Kidney (tissue), 14 donors: ENCODE data around the gene NECAB2. TPM values are rescaled to one million over a fixed set of nuclear protein-coding genes. Genes with fewer than 3 reads are reported as not detected.

ENCODE experiments used
- DNase-seq, 5 donors: peaks; one replicate each; pipeline ENCODE4 v3.0.0-alpha.2; 2013 to 2020
- FAIRE-seq: peaks from 2 replicates; lab custom pipeline; 2012; peaks lifted over from hg19 to GRCh38; lab: Jason Lieb, UNC
- H3K27ac ChIP-seq, 2 donors: one replicate each; pipeline ENCODE4 v1.7.0; 2013; ENCODE audit warnings: low read depth in 2 of 2, low read length in 2 of 2, inconsistent platforms in 1 of 2
- H3K27me3 ChIP-seq: one replicate; pipeline ENCODE4 v1.7.1; 2013; ENCODE audit warnings: low read length, inconsistent platforms; ENCODE audit not compliant: control insufficient read depth, insufficient read depth
- H3K36me3 ChIP-seq, 3 donors: one replicate each; pipeline versions ENCODE4 v1.7.0 to v1.7.1; 2013; ENCODE audit warnings: low read length in 3 of 3, control low read depth in 1 of 3, inconsistent platforms in 1 of 3; ENCODE audit not compliant: insufficient read depth in 3 of 3, control insufficient read depth in 2 of 3
- H3K4me1 ChIP-seq, 3 donors: one replicate each; pipeline versions ENCODE4 v1.7.0 to v1.7.1; 2013; ENCODE audit warnings: low read length in 3 of 3, inconsistent platforms in 1 of 3, low read depth in 1 of 3; ENCODE audit not compliant: control insufficient read depth in 2 of 3, insufficient read depth in 2 of 3
- H3K4me3 ChIP-seq, 3 donors: one replicate each; pipeline versions ENCODE4 v1.7.0 to v1.8.1; 2013; ENCODE audit warnings: low read length in 3 of 3, control low read depth in 1 of 3, inconsistent platforms in 1 of 3
- H3K9ac ChIP-seq, 3 donors: one replicate each; pipeline versions ENCODE4 v1.7.0 to v1.7.1; 2013; ENCODE audit warnings: low read length in 3 of 3, control low read depth in 1 of 3, inconsistent platforms in 1 of 3
- H3K9me3 ChIP-seq, 3 donors: one replicate each; pipeline versions ENCODE4 v1.7.0 to v1.7.1; 2013; ENCODE audit warnings: low read length in 3 of 3, control low read depth in 1 of 3, inconsistent platforms in 1 of 3; ENCODE audit not compliant: control insufficient read depth in 2 of 3, insufficient read depth in 1 of 3
- CTCF ChIP-seq: IDR thresholded peaks from 3 replicates; pipeline ENCODE4 v1.5.1; 2012; ENCODE audit warnings: mild to moderate bottlenecking, moderate library complexity, borderline replicate concordance; ENCODE audit not compliant: insufficient read depth; ENCODE audit errors: extremely low read depth
- intact Hi-C: fragments of 100-400 bp; cut with DNase I; formaldehyde crosslinking; loops from one replicate; pipeline ENCODE4 v1.11.1; 2022
- polyA plus RNA-seq: library from polyadenylated mRNA; stranded (reverse); fragments of 350-450 nt; fragmentation: Illumina TruSeq; extraction: RNeasy Lipid Tissue Mini Kit (QIAGEN cat#74804); gene quantifications from one replicate; pipeline ENCODE4 v1.2.3, GENCODE V29; 2014; ENCODE audit warnings: low read depth, low replicate concordance; ENCODE audit not compliant: insufficient read depth
- total RNA-seq: library from RNA; stranded (reverse); fragmentation: NEBNext Ultra II Directional; extraction: Animal tissue kit (Norgen Biotek cat#: 25700); gene quantifications from one replicate; pipeline ENCODE4 v1.2.1, GENCODE V29; 2021
- donor health status: control.
- donor health status: control.
- donor health status: control.
- donor health status: control.
- donor health status: control.
- donor health status: DM: yes; HTN: yes; CAD: no.
- donor health status: Normal renal cell carcinoma (clear cell type).

Gene NECAB2
- total and polyA plus RNA-seq, 2 donors from 2014 or later, result 0.82 to 47.0 TPM

- Histone ChIP-seq H3K9ac (no peak overlapping the region), H3K27me3 (no peaks in the 10 kb centered on the region), H3K4me1 (no peaks in the 10 kb centered on the region), H3K4me3 (no peak overlapping the region), H3K27ac (no peak overlapping the region), H3K9me3 (peaks cover 0 to 8% (median 0%) of the 10 kb centered on the region in 3 donors), H3K36me3 (no peaks in the 10 kb centered on the region)
- no peak for TF ChIP-seq CTCF
- no peak for FAIRE-seq
- no peak for DNase-seq
- intact Hi-C loops, result no loop called here
Observed at GRCh38 chr16:84032458-84033178, 64.6 kb downstream of the NECAB2 start.

- intact Hi-C loops, result no loop called here
- Histone ChIP-seq H3K4me1 (no peaks in the 10 kb centered on the region), H3K9me3 (peaks cover 0 to 8% (median 0%) of the 10 kb centered on the region in 3 donors), H3K27me3 (no peaks in the 10 kb centered on the region), H3K27ac (no peak overlapping the region), H3K36me3 (no peaks in the 10 kb centered on the region), H3K9ac (no peak overlapping the region), H3K4me3 (no peak overlapping the region)
- TF ChIP-seq CTCF, result no peak
- DNase-seq, result no peak
- no peak for FAIRE-seq
Observed at GRCh38 chr16:84033251-84034195, 65.5 kb downstream of the NECAB2 start.

- no peak for TF ChIP-seq CTCF
- H3K27me3 ChIP-seq, result no peaks in the 10 kb centered on the region
- no peak overlapping the region for H3K9ac ChIP-seq
- H3K4me3 ChIP-seq, result no peak overlapping the region
- peaks cover 0 to 8% (median 0%) of the 10 kb centered on the region in 3 donors for H3K9me3 ChIP-seq
- DNase-seq, result no peak
- H3K27ac ChIP-seq, result no peak overlapping the region
- H3K36me3 ChIP-seq, result no peaks in the 10 kb centered on the region
- no peaks in the 10 kb centered on the region for H3K4me1 ChIP-seq
- intact Hi-C loops, result no loop called here
- no peak for FAIRE-seq
Observed at GRCh38 chr16:84034516-84034915, 66.5 kb downstream of the NECAB2 start.
